Endometrial microvascular endothelial cells (primary cell): ENCODE results near the gene ENOX1. TPM values are rescaled to one million over a fixed set of nuclear protein-coding genes. Genes with fewer than 3 reads are reported as not detected.
"Not testable (repeated sequence)": the region's sequence is repeated elsewhere in the genome, so short reads cannot be mapped to it uniquely, and the experiment has no call there.

ENCODE experiments used
- in situ Hi-C: cut with HindIII; loops from 2 replicates; pipeline ENCODE4 v1.10.0; 2017; ENCODE audit warnings: low sequenced_read_pairs, low pct_unique_long_range_greater_than_20kb; ENCODE audit errors: inconsistent ontology term
- total RNA-seq: library from RNA; depleted of rRNA; stranded (reverse); fragments of >200 nt; gene quantifications from one replicate; pipeline ENCODE4 v1.2.3, GENCODE V29; 2015; ENCODE audit errors: inconsistent ontology term

Gene ENOX1
- total RNA-seq, 1 donor from 2014 or later: not detected

DNA sequence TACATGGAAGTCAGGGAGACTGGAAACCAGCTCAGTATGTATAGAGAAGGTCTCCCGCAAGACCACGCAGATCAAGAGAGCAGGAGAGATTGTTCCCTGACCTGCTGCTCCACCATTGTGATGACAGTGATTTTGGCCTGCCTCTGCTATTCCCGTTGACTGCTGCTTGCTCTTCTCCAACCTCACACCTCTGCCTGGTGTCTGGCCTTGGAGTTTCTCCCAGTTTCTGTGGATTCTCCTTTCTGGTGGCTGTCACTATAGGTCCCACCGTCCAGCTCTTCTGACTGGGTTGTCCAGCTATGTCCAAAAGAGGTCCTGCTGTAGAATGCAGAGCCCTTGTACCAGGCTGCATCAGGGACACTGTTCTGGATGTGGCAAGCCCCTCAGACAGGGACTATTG is 591.7 kb downstream of the ENOX1 start:
- in situ Hi-C loops: no loop called here

- in situ Hi-C loops: no loop called here
These were observed 592.9 kb downstream of the ENOX1 start for GRCh38 chr13:43193789-43194420.

DNA sequence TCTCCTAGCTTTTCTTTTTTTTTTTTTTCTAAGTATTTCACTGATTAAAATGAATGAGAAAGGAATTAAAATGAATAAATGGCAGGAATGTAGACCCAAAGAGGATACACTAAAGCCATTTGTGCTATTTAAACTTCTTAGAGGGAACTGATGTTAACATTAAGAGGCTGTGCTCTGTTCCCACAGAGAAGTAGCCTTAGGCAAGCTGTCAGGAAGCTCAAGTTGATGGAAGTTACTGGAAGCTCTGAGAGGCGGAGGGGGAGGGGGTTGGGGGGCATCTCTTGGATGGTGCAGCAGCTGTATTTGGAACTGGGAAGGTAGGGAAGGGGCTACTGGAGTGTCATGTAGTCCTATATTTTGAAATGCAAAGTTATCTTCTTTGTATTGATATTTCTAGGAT is 595.2 kb downstream of the ENOX1 start:
- in situ Hi-C loops: no loop called here

DNA sequence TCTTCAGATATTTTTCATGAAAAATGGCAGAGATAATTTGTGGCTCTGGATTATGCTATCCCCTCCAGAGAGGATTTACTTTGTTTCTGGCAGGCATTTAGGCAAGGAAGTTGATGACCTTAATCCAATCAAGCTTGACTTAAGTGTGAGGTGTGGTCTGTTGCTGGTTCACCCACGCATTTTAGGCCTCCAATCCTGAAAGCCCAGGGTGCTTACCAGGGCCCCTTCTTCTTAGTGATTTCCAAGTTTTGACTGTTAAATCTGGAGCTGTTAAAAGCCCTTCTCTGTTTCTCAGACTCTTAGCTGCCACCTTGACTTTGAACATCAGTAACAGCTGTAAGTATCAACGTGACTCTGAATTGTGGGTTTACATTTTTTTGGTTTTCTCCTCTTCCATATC is 601.5 kb downstream of the ENOX1 start:
- in situ Hi-C loops: no loop called here

DNA sequence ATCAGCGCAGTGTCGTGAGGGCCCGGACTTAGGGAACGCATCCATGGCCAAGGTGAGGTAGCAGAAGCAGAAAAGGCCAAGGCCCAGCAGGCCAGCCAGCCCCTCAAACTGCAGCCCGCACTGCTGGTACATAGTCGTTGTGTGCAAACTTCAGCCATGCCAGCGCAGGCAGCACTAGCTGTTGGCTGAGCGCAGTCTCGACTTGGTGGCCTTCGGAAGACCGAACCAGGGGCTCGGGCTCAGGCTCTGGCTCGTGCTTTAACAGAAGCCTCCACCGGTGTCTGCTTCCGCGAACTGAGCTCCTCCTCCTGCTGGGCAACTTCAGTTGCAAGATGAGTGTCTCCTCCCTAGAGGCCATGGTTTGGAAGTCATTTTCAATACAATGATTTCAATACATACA is 605.9 kb downstream of the ENOX1 start:
- in situ Hi-C loops: no loop called here

DNA sequence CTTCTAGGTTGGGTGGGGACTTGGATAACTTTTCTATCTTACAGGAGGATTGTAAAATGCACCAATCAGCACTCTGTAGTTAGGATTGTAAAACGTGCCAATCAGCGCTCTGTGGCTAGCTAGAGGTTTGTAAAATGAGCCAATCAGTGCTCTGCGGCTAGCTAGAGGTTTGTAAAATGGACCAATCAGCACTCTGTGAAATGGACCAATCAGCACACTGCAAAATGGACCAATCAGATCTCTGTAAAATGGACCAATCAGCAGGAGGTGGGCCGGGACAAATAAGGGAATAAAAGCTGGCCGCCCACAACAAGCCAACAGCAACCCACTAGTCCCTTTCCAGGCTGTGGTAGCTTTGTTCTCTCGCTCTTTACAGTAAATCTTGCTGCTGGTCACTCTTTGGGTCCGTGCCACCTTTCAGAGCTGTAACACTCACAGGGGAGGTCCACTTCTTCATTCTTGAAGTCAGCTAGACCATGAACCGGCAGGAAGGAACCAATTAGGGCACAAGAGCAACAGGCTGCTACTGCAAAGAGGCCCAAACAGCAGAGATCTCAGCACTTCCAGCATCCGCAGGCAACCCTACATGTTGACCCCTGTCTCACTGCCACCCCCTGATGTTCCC is 606.6 kb downstream of the ENOX1 start:
- in situ Hi-C loops: no loop called here

DNA sequence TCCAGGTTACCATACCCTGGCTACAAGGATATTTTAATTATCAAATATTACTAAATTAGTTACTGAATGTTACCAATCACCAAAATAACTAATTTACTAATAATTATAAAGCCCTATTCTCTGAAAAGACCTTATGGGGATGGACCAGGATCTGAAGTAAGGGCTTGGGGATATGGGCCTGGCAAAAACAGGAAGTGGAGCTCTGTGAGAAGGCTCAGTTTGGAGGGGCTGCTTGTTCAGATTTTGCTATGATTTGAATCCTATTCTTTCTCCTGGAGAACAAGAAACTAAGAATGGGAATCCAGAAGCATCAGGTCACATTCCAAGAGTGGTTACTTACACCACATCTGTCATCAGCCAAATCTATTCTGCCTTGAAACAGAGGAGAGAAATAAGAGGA is 615.3 kb downstream of the ENOX1 start:
- in situ Hi-C loops: no loop called here

DNA sequence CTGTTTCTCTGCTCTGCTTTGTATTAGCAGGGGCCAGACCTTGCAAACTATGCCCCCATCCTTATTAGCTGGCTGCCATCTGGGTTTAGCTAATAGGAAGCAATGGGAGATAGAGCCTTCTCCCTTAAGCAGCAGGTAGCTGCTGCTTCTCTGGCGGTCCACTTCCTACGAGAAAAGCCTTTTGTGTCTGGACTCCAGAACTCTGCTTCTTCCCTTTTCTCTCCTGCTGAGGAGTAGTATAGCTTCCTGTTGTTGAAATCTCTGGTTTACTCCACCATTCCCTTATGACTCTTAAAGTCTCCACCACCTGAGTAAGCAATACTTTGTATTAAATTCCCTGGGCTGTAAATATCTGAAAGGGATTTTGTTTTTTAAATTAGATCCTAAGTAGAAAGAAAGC is 616.3 kb downstream of the ENOX1 start:
- in situ Hi-C loops: no loop called here

DNA sequence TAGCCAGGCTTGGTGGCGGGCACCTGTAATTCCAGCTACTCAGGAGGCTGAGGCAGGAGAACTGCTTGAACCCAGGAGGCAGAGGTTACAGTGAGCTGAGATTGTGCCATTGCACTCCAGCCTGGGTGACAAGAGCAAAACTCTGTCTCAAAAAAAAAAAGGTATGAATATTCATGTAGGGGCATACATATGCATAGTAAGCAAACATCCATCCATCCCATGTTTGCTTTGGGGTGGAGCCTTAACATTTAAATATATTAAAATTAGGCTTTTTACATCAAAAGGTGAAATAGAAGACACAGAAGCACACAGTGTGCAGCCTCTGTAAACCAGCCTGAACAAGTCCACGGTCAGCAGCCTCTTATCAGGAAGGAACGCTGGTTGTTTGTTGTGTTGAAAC is 618.3 kb downstream of the ENOX1 start:
- in situ Hi-C loops: not testable (repeated sequence)

DNA sequence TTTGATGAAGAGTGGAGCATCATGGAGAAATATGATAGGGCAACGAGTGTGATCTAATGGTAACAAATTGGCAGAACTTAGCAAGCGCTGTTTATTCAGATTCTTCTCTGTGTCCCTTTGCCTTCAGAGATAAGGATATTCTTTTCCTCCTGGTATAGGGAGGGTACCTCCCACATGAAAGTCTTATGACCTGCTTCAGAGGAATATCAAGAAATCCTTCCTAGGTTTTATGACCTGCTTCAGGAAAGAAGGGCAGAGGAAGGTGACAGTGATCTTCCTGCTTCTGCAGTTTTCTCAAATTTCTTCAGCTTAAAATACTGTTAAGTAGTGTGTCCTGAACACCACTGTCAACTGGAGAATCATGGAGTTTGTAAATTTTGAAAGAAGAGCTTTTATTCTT is 619.0 kb downstream of the ENOX1 start:
- in situ Hi-C loops: no loop called here

DNA sequence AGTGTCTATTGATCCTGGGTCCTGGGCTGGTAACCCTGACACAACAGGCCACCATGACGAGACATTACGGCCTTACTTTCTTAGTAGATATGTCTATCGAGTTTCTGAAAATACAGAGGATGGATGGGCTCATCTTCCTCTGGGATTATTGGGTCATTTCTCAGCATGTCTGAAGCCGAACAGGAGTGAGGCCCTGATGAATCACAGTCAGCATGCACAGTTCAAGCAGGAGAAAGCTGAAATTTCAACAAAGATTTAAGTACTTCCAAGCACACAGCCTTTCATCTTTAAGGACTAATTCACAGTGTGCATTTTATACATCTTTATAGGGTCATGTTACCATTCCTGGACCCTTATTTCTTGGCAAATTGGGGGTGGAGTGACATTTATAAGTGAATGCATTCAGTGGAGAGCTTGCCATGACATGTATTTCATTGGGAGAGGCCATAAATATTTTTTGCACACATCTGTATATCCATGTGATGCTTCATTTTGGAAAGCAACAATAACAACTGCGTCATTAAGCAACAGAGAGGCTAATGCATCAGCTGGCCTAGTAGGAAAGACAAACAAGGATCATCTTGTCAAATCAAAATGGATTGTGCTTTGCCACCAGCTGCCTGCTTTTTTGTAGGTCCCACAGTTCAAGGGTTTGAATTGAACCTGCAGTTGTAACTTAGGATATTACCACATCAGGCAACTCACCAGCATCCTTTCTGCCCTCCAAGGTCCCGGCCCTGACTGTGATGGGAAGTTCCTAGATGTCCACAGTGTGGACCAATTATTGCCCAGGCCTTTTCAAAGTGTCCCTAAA is 619.9 kb downstream of the ENOX1 start:
- in situ Hi-C loops: no loop called here

Other genes starting within 250 kb of the ENOX1 start
- 3.2 TPM for gene CCDC122, start 92.8 kb upstream of the ENOX1 start, total RNA-seq
- 9.2 TPM for gene LACC1, start 92.9 kb upstream of the ENOX1 start, total RNA-seq